Measurements from ENCODE around the gene RASGRP4. TPM values are rescaled to one million over a fixed set of nuclear protein-coding genes. Genes with fewer than 3 reads are reported as not detected.

Gene RASGRP4
- total RNA-seq, 1 donor from 2014 or later: 8.1 TPM

DNA sequence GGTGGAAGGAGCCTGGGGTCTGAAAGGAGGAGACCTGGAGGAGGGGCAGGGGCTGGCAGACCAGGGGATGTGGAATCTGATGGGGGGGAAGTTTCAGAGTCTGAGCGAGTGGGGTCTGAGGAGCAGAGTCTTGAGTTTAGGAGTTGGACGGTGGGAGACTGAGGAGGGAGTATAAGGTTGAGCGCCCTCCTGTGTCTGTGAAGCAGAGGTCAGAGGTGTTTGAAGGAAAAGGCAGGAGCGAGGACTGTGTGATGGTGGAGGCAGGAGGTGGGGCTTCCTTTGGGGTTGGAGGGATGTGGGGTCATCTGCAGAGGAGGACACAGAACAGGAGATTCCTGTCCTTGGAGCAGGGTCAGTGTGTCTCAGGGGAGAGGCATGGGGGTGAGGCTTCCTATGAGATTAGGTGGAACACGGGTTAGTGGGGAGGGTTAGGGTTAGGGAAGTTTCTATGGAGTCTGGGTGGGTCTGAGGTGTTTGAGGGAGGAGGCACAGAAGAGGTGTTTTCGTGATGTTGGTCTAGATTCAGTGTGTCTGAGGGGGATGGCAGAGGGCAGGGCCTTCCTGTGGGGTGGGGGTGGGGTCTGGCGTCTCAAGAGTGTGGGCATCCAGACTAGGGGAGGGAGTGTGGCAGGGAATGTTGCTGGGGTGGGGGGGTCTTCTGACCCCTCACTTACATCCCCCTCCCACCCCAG is 15.8 kb upstream of the RASGRP4 start:
- TF ChIP-seq, protein P1, sequence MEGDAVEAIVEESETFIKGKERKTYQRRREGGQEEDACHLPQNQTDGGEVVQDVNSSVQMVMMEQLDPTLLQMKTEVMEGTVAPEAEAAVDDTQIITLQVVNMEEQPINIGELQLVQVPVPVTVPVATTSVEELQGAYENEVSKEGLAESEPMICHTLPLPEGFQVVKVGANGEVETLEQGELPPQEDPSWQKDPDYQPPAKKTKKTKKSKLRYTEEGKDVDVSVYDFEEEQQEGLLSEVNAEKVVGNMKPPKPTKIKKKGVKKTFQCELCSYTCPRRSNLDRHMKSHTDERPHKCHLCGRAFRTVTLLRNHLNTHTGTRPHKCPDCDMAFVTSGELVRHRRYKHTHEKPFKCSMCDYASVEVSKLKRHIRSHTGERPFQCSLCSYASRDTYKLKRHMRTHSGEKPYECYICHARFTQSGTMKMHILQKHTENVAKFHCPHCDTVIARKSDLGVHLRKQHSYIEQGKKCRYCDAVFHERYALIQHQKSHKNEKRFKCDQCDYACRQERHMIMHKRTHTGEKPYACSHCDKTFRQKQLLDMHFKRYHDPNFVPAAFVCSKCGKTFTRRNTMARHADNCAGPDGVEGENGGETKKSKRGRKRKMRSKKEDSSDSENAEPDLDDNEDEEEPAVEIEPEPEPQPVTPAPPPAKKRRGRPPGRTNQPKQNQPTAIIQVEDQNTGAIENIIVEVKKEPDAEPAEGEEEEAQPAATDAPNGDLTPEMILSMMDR (IDR thresholded peaks at IDR 0.05; ENCODE audit: unreplicated experiment): no peak
- H3K27ac Mint-ChIP-seq (ENCODE audit: unreplicated experiment): no peak overlapping the region
- H3K27me3 Mint-ChIP-seq (ENCODE audit: unreplicated experiment): peaks cover 12% of the 10 kb centered on the region
- no peaks in the 10 kb centered on the region for H3K36me3 Mint-ChIP-seq (ENCODE audit: low read depth, unreplicated experiment)
- peaks cover 4% of the 10 kb centered on the region for H3K9me3 Mint-ChIP-seq (ENCODE audit: unreplicated experiment)
- DNase-seq (ENCODE audit: low spot score): peak; percentile 33
- no peak overlapping the region for H3K4me3 Mint-ChIP-seq (ENCODE audit: unreplicated experiment)
- H3K4me1 Mint-ChIP-seq (ENCODE audit: unreplicated experiment): peaks cover 3% of the 10 kb centered on the region

DNA sequence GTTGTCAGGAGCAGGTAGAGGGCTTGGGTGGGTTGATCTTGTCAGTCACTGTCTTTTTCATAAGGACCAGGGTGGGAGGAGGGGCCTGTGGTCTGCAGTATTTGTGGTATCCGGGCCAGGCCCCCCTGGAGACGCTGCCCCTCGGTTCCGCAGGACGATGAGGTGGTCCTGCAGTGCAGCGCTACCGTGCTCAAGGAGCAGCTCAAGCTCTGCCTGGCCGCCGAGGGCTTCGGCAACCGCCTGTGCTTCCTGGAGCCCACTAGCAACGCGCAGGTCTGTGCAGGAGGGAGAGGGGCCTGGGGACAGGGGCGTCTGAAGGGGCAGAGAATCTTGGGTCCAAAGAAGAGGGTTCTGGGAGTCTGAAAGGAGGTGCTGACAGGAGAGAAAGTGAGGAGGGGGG is 14.6 kb upstream of the RASGRP4 start:
- Mint-ChIP-seq H3K4me1 (ENCODE audit: unreplicated experiment) (peaks cover 3% of the 10 kb centered on the region), H3K27me3 (ENCODE audit: unreplicated experiment) (peaks cover 12% of the 10 kb centered on the region), H3K27ac (ENCODE audit: unreplicated experiment) (no peak overlapping the region), H3K9me3 (ENCODE audit: unreplicated experiment) (peaks cover 4% of the 10 kb centered on the region), H3K36me3 (ENCODE audit: low read depth, unreplicated experiment) (no peaks in the 10 kb centered on the region), H3K4me3 (ENCODE audit: unreplicated experiment) (no peak overlapping the region)
- DNase-seq (ENCODE audit: low spot score): no peak
- TF ChIP-seq, protein P1 (IDR thresholded peaks at IDR 0.05; ENCODE audit: unreplicated experiment): no peak

DNA sequence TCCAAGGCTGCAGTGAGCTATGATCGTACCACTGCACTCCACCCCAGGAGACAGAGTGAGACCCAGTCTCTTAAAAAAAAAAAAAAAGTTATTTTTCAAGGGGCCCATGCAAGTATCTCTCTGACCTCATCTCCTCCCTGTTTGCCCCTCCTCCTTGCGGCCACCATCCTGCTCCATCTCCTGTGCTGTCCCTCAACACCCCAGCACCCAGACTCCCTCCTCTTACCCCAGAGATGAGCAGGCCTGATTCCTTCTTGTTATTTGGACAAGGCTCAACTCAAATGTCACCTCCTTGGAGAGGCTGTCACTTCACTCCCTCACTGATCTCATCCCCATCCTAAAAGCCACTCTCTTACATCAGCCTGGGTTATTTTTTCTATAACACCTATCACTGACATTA is 11.9 kb upstream of the RASGRP4 start:
- TF ChIP-seq, protein P1 (IDR thresholded peaks at IDR 0.05; ENCODE audit: unreplicated experiment): no peak
- no peak overlapping the region for H3K4me3 Mint-ChIP-seq (ENCODE audit: unreplicated experiment)
- DNase-seq (ENCODE audit: low spot score): no peak
- peaks cover 11% of the 10 kb centered on the region for H3K4me1 Mint-ChIP-seq (ENCODE audit: unreplicated experiment)
- no peaks in the 10 kb centered on the region for H3K36me3 Mint-ChIP-seq (ENCODE audit: low read depth, unreplicated experiment)
- peaks cover 5% of the 10 kb centered on the region for H3K27me3 Mint-ChIP-seq (ENCODE audit: unreplicated experiment)
- peaks cover 4% of the 10 kb centered on the region for H3K9me3 Mint-ChIP-seq (ENCODE audit: unreplicated experiment)
- no peak overlapping the region for H3K27ac Mint-ChIP-seq (ENCODE audit: unreplicated experiment)

- H3K36me3 Mint-ChIP-seq (ENCODE audit: low read depth, unreplicated experiment): no peaks in the 10 kb centered on the region
- TF ChIP-seq, protein P1 (IDR thresholded peaks at IDR 0.05; ENCODE audit: unreplicated experiment): no peak
- H3K9me3 Mint-ChIP-seq (ENCODE audit: unreplicated experiment): peaks cover 4% of the 10 kb centered on the region
- peaks cover 11% of the 10 kb centered on the region for H3K4me1 Mint-ChIP-seq (ENCODE audit: unreplicated experiment)
- DNase-seq (ENCODE audit: low spot score): no peak
- peaks cover 5% of the 10 kb centered on the region for H3K27me3 Mint-ChIP-seq (ENCODE audit: unreplicated experiment)
- H3K27ac Mint-ChIP-seq (ENCODE audit: unreplicated experiment): no peak overlapping the region
- H3K4me3 Mint-ChIP-seq (ENCODE audit: unreplicated experiment): no peak overlapping the region
Measured at GRCh38 chr19:38437295-38437694, 11.3 kb upstream of the RASGRP4 start.

DNA sequence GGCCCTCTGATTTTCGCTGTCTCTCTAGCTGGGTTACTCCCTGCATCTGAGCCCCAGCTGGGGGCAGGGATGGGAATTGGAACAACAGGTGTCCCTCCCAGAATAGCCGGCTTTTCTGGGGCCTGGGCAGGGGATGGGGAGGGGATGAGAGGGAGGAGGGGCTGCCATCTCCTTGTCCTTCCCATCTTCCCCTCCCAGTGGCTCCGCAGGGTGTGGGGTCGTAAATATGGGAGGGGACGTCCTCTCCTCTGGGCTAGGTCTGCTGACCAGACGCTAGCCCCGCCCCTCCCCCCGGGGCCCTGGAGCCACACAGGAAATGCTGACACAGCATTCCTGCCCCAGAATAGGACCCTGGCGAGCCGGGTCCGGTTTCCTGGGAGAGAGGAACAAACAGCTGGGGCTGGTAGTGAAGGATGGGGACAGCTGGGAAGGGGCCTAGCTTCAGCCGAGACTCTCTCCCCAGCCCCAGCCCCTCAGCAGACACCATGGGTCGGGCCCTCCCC is 8.6 kb upstream of the RASGRP4 start:
- Mint-ChIP-seq H3K4me1 (ENCODE audit: unreplicated experiment) (peaks cover 8% of the 10 kb centered on the region), H3K4me3 (ENCODE audit: unreplicated experiment) (no peak overlapping the region), H3K27ac (ENCODE audit: unreplicated experiment) (no peak overlapping the region), H3K36me3 (ENCODE audit: low read depth, unreplicated experiment) (no peaks in the 10 kb centered on the region), H3K9me3 (ENCODE audit: unreplicated experiment) (no peaks in the 10 kb centered on the region), H3K27me3 (ENCODE audit: unreplicated experiment) (peaks cover 4% of the 10 kb centered on the region)
- TF ChIP-seq, protein P1 (IDR thresholded peaks at IDR 0.05; ENCODE audit: unreplicated experiment): no peak
- no peak for DNase-seq (ENCODE audit: low spot score)
